HCT116 (cell line): ENCODE measurements around the gene MYBPC3. TPM values are rescaled to one million over a fixed set of nuclear protein-coding genes. Genes with fewer than 3 reads are reported as not detected.
A peak's percentile ranks its signal among the peaks of the same experiment; 100 is the strongest.

Experiments
- ATAC-seq: fragments of 200-7000 bp; cut with Tn5 transposase; 2 replicates; pipeline ENCODE4 v1.9.1; 2020; ENCODE audit warnings: mild to moderate bottlenecking, moderate library complexity
- BruUV-seq: library from RNA; stranded (reverse); fragments of 400-500 nt; replicated peaks from 2 replicates; lab custom pipeline; 2021; lab: Mats Ljungman, UMichigan
- CTCF ChIA-PET: fragments of 300-600 bp; sonication (Branson Sonifier 250); formaldehyde crosslinking; loops from one replicate; lab custom pipeline; 2021; ENCODE audit warnings: antibody characterized with exemption; lab: Charles Lee
- POLR2A ChIA-PET: fragments of 300-600, 350-600 bp; sonication (Branson Sonifier 250); formaldehyde crosslinking; loops from one replicate; lab custom pipeline; 2021; ENCODE audit warnings: antibody characterized with exemption; lab: Charles Lee
- RAD21 ChIA-PET, 2 experiments: fragments of 300-600 bp; sonication (Branson Sonifier 250); formaldehyde crosslinking; loops; one replicate each; lab custom pipeline; 2023; ENCODE audit warnings: low total read pairs in 2 of 2; ENCODE audit not compliant: uncharacterized antibody in 2 of 2, unreplicated experiment in 2 of 2, low non-redundant PET in 1 of 2; lab: Charles Lee
- DNase-seq: peaks from one replicate; pipeline ENCODE4 v3.0.0-alpha.2; 2010; ENCODE audit warnings: low read depth, low spot score
- H2AFZ ChIP-seq: fragments of 200-600 bp; shearing (Covaris generic), sonication (generic); 2 replicates; pipeline ENCODE4 v1.6.1; 2017; ENCODE audit warnings: low read depth, mixed run types, mixed read lengths, antibody characterized with exemption, low read length; ENCODE audit not compliant: poor library complexity, severe bottlenecking
- H3K27ac ChIP-seq: 2 replicates; pipeline ENCODE4 v1.5.1; 2012; ENCODE audit warnings: low read depth, low read length
- H3K27me3 ChIP-seq: fragments of 200-600 bp; sonication (generic); 2 replicates; pipeline ENCODE4 v1.6.1; 2016; ENCODE audit warnings: mixed run types, low read length, mixed read lengths; ENCODE audit not compliant: insufficient read depth
- H3K36me3 ChIP-seq, 2 experiments: fragments of 200-500 bp in 1 of 2; fragments of 200-600 bp in 1 of 2; sonication (Bioruptor generic) in 1 of 2; sonication (generic) in 1 of 2; 2 replicates each; pipeline versions ENCODE4 v1.5.1 to v1.6.1; 2014 to 2016; ENCODE audit warnings: low read length in 2 of 2, inconsistent platforms in 1 of 2, mixed read lengths in 1 of 2, mixed run types in 1 of 2; ENCODE audit not compliant: insufficient read depth in 2 of 2, control insufficient read depth in 1 of 2
- H3K4me1 ChIP-seq, 2 experiments: fragments of 200-600 bp in 1 of 2; sonication (generic) in 1 of 2; 2 replicates each; pipeline versions ENCODE4 v1.5.1 to v1.6.1; 2012 to 2017; ENCODE audit warnings: low read length in 2 of 2, inconsistent platforms in 1 of 2, mild to moderate bottlenecking in 1 of 2, mixed read lengths in 1 of 2, mixed run types in 1 of 2, moderate library complexity in 1 of 2; ENCODE audit not compliant: insufficient read depth in 2 of 2, control insufficient read depth in 1 of 2
- H3K4me2 ChIP-seq: fragments of 200-600 bp; sonication (generic); 2 replicates; pipeline ENCODE4 v1.6.1; 2017; ENCODE audit warnings: mixed run types, low read length, mixed read lengths
- H3K4me3 ChIP-seq, 2 experiments: fragments of 200-600 bp in 1 of 2; sonication (generic) in 1 of 2; replicated peaks in 1 of 2; 2 replicates each; pipeline ENCODE4 v1.5.1; 2011 to 2016; ENCODE audit warnings: low read length in 2 of 2, control low read depth in 1 of 2, low read depth in 1 of 2, mild to moderate bottlenecking in 1 of 2, mixed read lengths in 1 of 2, mixed run types in 1 of 2
- H3K79me2 ChIP-seq: fragments of 200-600 bp; sonication (generic); 2 replicates; pipeline ENCODE4 v1.6.1; 2017; ENCODE audit warnings: mild to moderate bottlenecking, mixed run types, low read length, moderate library complexity, mixed read lengths; ENCODE audit not compliant: insufficient read depth
- H3K9ac ChIP-seq: fragments of 200-600 bp; sonication (generic); 2 replicates; pipeline ENCODE4 v1.6.1; 2016; ENCODE audit warnings: low read length, mixed read lengths
- H3K9me2 ChIP-seq: fragments of 200-600 bp; sonication (generic), shearing (Covaris generic); 2 replicates; pipeline ENCODE4 v1.6.1; 2017; ENCODE audit warnings: mixed run types, mild to moderate bottlenecking, moderate library complexity; ENCODE audit not compliant: insufficient read depth
- H3K9me3 ChIP-seq, 2 experiments: fragments of 200-500 bp in 1 of 2; fragments of 200-600 bp in 1 of 2; sonication (Bioruptor generic) in 1 of 2; sonication (generic) in 1 of 2; 2 replicates each; pipeline ENCODE4 v1.6.1; 2014 to 2017; ENCODE audit warnings: low read length in 2 of 2, mixed read lengths in 2 of 2, inconsistent platforms in 1 of 2, low read depth in 1 of 2, mild to moderate bottlenecking in 1 of 2, mixed run types in 1 of 2, moderate library complexity in 1 of 2; ENCODE audit not compliant: control insufficient read depth in 1 of 2, insufficient read depth in 1 of 2
- H4K20me1 ChIP-seq: fragments of 200-600 bp; sonication (generic), shearing (Covaris generic); 2 replicates; pipeline ENCODE4 v1.6.1; 2017; ENCODE audit warnings: mixed run types, mild to moderate bottlenecking, moderate library complexity; ENCODE audit not compliant: insufficient read depth
- CBX3 ChIP-seq: IDR thresholded peaks from 2 replicates; pipeline ENCODE4 v1.6.1; 2012; ENCODE audit warnings: low read depth
- EGR1 ChIP-seq: IDR thresholded peaks from 2 replicates; pipeline ENCODE4 v1.6.1; 2012; ENCODE audit warnings: low read depth
- ELF1 ChIP-seq: IDR thresholded peaks from 2 replicates; pipeline ENCODE4 v1.6.1; 2012; ENCODE audit warnings: low read depth, borderline replicate concordance
- EZH2phosphoT487 ChIP-seq: fragments of 200-600 bp; IDR thresholded peaks from 2 replicates; pipeline ENCODE4 v1.6.1; 2018; ENCODE audit warnings: antibody characterized with exemption, borderline replicate concordance
- POLR2AphosphoS5 ChIP-seq: IDR thresholded peaks from 2 replicates; pipeline ENCODE4 v1.6.1; 2011; ENCODE audit warnings: mild to moderate bottlenecking, low read depth, low read length, moderate library complexity
- TCF7L2 ChIP-seq: IDR thresholded peaks from 2 replicates; pipeline ENCODE4 v1.7.0; 2011; ENCODE audit warnings: borderline replicate concordance, inconsistent platforms; ENCODE audit not compliant: insufficient read depth, insufficient read length; ENCODE audit errors: extremely low read depth
- YY1 ChIP-seq: IDR thresholded peaks from 2 replicates; pipeline ENCODE4 v1.6.1; 2011; ENCODE audit warnings: low read length, low read depth, moderate library complexity, mild to moderate bottlenecking; ENCODE audit not compliant: insufficient replicate concordance; ENCODE audit errors: extremely low read depth
- ZFX ChIP-seq: fragments of 450-650 bp; IDR thresholded peaks from 2 replicates; pipeline ENCODE4 v1.6.1; 2017
- intact Hi-C: fragments of 100-400 bp; cut with micrococcal nuclease; formaldehyde crosslinking; loops from 2 replicates; pipeline ENCODE4 v1.10.0; 2022
- total RNA-seq: library from RNA; stranded (reverse); gene quantifications from one replicate; pipeline ENCODE4 v1.2.1, GENCODE V29; 2021; ENCODE audit not compliant: unreplicated experiment
- TF ChIP-seq, protein P1 (sequence below), 3 experiments: fragments of 200-600 bp in 1 of 3; sonication (generic) in 1 of 3; IDR thresholded peaks in 2 of 3; conservative IDR thresholded peaks in 1 of 3; 2 replicates each; pipeline ENCODE4 v1.5.1; 2012 to 2017; ENCODE audit warnings: low read depth in 2 of 3, low read length in 2 of 3, antibody characterized with exemption in 1 of 3, borderline replicate concordance in 1 of 3, control low read depth in 1 of 3, mild to moderate bottlenecking in 1 of 3, mixed read lengths in 1 of 3, mixed run types in 1 of 3, moderate library complexity in 1 of 3; ENCODE audit not compliant: insufficient read depth in 1 of 3
- TF ChIP-seq, protein P2 (sequence below): IDR thresholded peaks from 2 replicates; pipeline ENCODE4 v1.6.1; 2012; ENCODE audit warnings: low read depth
- TF ChIP-seq, protein P3 (sequence below): IDR thresholded peaks from 2 replicates; pipeline ENCODE4 v1.6.1; 2012

The MYBPC3 gene
- total RNA-seq, 1 experiment from 2014 or later: 0.25 TPM

DNA sequence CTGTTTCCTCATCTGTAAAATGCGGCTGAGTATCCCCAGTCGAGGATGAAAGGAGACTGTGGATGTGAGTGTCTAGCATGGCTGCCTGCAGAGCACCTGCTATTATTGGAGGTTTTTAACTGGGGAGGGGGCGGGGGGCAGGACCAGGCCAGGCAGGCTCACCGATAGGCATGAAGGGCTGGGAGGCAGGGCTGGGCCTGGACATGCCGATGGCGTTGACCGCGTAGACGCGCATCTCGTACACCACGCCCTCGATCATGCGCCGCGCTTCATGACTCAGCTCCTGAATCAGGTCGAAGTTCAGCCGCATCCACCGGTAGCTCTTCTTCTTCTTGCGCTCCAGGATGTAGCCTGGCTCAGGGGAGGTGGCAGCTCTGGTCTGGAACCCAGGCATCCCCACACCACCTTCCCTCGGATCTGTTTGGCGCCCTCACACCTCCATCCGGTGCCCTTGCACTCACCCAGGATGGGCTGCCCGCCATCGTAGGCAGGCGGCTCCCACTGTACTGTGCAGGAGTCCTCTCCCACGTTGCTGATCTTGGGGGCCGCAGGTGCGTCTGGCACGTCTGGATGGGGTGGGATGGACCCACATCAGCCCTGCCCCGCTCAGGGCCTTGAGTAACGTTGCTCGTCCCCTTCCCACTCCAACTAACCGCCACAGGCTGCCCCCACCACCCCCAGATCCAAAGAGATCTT lies 15.1 kb downstream of the MYBPC3 start:
- intact Hi-C loops: no loop called here
- no peaks in the 10 kb centered on the region for H3K36me3 ChIP-seq
- CTCF ChIA-PET: interaction anchor here (1.5 kb wide), 1 partner anchor 18 kb away, joined by 3 read pairs; no protein-coding TSS in a partner anchor

More for the DNA sequence above, 15.1 kb downstream of the MYBPC3 start:
- ChIA-PET POLR2A (no interaction called here), RAD21 (no interaction called here)
- Histone ChIP-seq H3K27me3 (no peaks in the 10 kb centered on the region), H3K9me3 (no peaks in the 10 kb centered on the region), H3K4me3 (peak overlapping the region in 1 of 2 experiments; percentile 8; a peak in 2 of 4 replicates), H3K4me2 (peak overlapping the region; percentile 63), H3K27ac (peak overlapping the region; percentile 13; the same call in 1 of the 2 replicates), H3K79me2 (no peaks in the 10 kb centered on the region), H4K20me1 (no peaks in the 10 kb centered on the region), H3K9ac (peak overlapping the region; percentile 16; the same call in 1 of the 2 replicates), H3K4me1 (peaks cover 6 to 14% of the 10 kb centered on the region in 2 experiments; a peak in 3 of 4 replicates), H3K9me2 (no peaks in the 10 kb centered on the region), H2AFZ (no peak overlapping the region)
- peak; percentile 90 for ATAC-seq
- peak; percentile 37 for DNase-seq
- no TSS peak for BruUV-seq
- no peak for TF ChIP-seq POLR2AphosphoS5
- TF ChIP-seq, protein P1, sequence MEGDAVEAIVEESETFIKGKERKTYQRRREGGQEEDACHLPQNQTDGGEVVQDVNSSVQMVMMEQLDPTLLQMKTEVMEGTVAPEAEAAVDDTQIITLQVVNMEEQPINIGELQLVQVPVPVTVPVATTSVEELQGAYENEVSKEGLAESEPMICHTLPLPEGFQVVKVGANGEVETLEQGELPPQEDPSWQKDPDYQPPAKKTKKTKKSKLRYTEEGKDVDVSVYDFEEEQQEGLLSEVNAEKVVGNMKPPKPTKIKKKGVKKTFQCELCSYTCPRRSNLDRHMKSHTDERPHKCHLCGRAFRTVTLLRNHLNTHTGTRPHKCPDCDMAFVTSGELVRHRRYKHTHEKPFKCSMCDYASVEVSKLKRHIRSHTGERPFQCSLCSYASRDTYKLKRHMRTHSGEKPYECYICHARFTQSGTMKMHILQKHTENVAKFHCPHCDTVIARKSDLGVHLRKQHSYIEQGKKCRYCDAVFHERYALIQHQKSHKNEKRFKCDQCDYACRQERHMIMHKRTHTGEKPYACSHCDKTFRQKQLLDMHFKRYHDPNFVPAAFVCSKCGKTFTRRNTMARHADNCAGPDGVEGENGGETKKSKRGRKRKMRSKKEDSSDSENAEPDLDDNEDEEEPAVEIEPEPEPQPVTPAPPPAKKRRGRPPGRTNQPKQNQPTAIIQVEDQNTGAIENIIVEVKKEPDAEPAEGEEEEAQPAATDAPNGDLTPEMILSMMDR (IDR thresholded peaks at IDR 0.05 in 2 of 3, conservative IDR thresholded peaks at IDR 0.05 in 1 of 3; ENCODE audit: borderline replicate concordance in 1 of 3, insufficient read depth in 1 of 3, low read depth in 2 of 3, low read length in 2 of 3): no peak
- no peak for TF ChIP-seq EZH2phosphoT487
- TF ChIP-seq, protein P2, sequence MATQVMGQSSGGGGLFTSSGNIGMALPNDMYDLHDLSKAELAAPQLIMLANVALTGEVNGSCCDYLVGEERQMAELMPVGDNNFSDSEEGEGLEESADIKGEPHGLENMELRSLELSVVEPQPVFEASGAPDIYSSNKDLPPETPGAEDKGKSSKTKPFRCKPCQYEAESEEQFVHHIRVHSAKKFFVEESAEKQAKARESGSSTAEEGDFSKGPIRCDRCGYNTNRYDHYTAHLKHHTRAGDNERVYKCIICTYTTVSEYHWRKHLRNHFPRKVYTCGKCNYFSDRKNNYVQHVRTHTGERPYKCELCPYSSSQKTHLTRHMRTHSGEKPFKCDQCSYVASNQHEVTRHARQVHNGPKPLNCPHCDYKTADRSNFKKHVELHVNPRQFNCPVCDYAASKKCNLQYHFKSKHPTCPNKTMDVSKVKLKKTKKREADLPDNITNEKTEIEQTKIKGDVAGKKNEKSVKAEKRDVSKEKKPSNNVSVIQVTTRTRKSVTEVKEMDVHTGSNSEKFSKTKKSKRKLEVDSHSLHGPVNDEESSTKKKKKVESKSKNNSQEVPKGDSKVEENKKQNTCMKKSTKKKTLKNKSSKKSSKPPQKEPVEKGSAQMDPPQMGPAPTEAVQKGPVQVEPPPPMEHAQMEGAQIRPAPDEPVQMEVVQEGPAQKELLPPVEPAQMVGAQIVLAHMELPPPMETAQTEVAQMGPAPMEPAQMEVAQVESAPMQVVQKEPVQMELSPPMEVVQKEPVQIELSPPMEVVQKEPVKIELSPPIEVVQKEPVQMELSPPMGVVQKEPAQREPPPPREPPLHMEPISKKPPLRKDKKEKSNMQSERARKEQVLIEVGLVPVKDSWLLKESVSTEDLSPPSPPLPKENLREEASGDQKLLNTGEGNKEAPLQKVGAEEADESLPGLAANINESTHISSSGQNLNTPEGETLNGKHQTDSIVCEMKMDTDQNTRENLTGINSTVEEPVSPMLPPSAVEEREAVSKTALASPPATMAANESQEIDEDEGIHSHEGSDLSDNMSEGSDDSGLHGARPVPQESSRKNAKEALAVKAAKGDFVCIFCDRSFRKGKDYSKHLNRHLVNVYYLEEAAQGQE: no peak
- no peak for TF ChIP-seq ELF1
- no peak for TF ChIP-seq ZFX
- no peak for TF ChIP-seq TCF7L2
- TF ChIP-seq YY1: no peak
- no peak for TF ChIP-seq EGR1
- TF ChIP-seq CBX3: no peak
- TF ChIP-seq, protein P3, sequence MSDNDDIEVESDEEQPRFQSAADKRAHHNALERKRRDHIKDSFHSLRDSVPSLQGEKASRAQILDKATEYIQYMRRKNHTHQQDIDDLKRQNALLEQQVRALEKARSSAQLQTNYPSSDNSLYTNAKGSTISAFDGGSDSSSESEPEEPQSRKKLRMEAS: no peak
